ENCODE results near the gene HTR6. TPM values are rescaled to one million over a fixed set of nuclear protein-coding genes. Genes with fewer than 3 reads are reported as not detected.
A peak's percentile ranks its signal among the peaks of the same experiment; 100 is the strongest.

The HTR6 gene
- polyA plus RNA-seq, 3 donors = 1.3 to 2.4 (median 2.0) TPM

DNA sequence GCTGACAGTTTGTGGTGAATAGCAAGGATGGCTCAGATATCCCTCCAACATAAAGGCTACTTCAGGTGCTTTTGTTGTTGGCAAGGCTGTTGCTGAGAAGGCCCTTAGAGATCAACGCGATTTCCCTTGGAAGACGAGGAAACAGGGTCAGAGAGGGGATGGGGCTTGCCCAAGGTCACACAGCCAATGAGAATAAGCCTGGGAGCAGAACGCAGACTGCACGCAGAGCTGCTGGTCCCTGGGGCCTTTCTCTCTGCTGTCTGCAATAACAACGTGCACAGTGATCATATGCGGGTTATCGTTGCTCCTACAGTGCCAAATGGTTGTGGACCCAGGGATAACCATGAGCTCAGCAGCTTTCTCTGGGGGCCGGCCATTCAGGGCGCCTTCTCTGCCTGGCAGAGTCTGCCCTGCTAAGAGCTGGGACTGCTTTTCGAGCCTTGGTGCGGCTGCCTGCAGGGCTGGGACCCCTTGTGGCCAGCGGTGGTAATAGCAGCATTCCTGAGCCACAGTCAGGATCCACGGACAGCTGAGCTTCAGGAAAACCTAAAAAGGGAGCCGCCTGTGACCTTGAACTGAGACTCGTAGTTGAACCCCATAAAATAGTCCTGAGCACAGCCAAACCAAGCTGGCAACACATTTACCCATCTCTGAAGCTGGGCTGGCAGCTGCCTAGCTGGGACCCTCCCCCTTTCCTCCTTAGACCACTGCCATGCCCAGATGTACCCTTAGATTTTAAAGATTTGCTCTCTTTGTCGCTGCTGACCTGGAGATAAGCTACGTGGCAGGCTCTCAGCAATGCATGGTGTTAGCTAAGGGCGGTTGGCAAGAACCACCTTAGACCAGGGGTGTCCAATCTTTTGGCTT, 39.8 kb downstream of the HTR6 start:
- DNase-seq (ENCODE audit: extremely low read depth in 1 of 11, low read depth in 9 of 11, low spot score in 4 of 11) = peak in 7 of 11 donors; percentile 57 to 65 (median 59)

- no peak for DNase-seq (ENCODE audit: extremely low read depth in 1 of 11, low read depth in 9 of 11, low spot score in 4 of 11)
Measured at GRCh38 chr1:19705464-19705863, 40.8 kb downstream of the HTR6 start.

DNA sequence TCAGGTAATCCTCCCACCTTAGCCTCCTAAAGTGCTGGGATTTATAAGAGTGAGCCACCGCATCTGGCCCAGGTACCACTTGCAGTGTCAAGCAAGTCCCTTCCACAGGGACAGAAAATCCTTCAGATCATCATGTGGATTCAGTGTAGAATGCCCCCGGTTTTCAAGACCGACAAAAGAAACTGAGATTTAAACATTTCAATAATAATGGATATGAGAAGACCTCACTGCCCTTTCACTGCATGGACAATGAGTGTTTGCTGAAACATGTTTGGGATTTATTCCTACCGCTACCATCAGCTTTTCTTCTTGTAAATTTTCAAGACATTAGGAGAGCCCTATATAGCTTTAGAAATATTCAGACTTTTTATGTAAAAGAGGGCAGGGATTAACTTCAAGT, 41.5 kb downstream of the HTR6 start:
- DNase-seq (ENCODE audit: extremely low read depth in 1 of 11, low read depth in 9 of 11, low spot score in 4 of 11) = no peak

DNA sequence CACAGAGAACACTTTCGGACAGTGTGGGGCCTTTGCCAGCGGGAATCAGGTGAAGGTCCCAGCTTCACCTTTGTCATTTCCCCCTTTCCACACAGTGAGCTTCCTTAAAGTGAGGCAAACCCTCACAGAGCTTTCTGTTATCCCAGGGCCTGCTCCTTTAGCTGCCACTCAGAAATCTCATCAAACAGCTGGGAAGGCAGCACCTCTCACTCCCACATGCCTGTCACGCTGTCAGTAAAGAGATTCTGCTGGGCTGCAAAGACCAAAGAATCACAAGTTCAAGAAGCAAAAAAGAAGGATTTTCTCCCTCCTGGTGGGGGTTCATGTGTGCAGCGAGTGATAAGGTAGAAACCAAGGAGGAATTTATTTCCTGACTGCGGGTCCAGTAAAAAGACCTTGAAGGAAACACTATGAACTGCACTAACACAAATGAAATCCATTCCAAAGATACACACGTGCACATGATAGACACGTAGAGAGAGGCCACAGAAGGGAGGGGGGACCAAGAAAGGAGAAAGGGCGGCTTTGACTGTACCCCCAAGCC, 44.0 kb downstream of the HTR6 start:
- DNase-seq (ENCODE audit: extremely low read depth in 1 of 11, low read depth in 9 of 11, low spot score in 4 of 11) = peak in 2 of 11 donors; percentile 13 to 27

DNA sequence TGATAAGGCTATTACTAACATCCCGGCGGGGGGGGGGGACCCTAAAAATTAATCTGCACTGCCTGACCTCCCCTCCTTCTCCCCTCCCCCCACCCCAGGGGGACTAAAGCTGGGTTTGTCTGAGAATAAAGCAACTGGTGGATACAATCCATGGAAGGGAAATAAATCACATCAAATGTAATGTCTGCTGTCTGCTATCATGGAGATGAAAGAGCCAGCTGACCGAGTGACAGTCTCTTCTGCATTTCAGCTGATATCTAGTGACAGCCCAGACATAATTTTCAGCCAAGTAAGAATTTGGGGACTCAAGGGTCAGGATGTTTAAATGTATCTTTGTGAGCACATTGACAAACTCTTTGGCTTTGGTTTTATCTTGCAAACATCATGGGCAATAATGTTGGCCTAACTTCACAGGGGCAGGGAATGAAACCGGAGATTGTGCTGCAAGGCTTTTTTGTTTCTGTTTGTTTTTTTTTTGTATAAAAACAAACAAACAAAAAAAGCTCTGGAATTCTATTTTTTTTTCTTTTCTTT, 44.7 kb downstream of the HTR6 start:
- DNase-seq (ENCODE audit: extremely low read depth in 1 of 11, low read depth in 9 of 11, low spot score in 4 of 11) = peak in 1 of 11 donors; percentile 21

- DNase-seq (ENCODE audit: extremely low read depth in 1 of 11, low read depth in 9 of 11, low spot score in 4 of 11) = peak in 7 of 11 donors; percentile 30 to 81 (median 67)
Measured at GRCh38 chr1:19710825-19711611, 46.3 kb downstream of the HTR6 start.

GRCh38 chr1:19712928-19713327, 48.3 kb downstream of the HTR6 start:
- no peak for DNase-seq (ENCODE audit: extremely low read depth in 1 of 11, low read depth in 9 of 11, low spot score in 4 of 11)

GRCh38 chr1:19715334-19716203, 50.9 kb downstream of the HTR6 start:
- peak; percentile 79 to 93 (median 88) for DNase-seq (ENCODE audit: extremely low read depth in 1 of 11, low read depth in 9 of 11, low spot score in 4 of 11)

- no peak for DNase-seq (ENCODE audit: extremely low read depth in 1 of 11, low read depth in 9 of 11, low spot score in 4 of 11)
Measured at GRCh38 chr1:19717467-19717866, 52.8 kb downstream of the HTR6 start.

- DNase-seq (ENCODE audit: extremely low read depth in 1 of 11, low read depth in 9 of 11, low spot score in 4 of 11) = no peak
Measured at GRCh38 chr1:19720174-19720573, 55.5 kb downstream of the HTR6 start.

DNA sequence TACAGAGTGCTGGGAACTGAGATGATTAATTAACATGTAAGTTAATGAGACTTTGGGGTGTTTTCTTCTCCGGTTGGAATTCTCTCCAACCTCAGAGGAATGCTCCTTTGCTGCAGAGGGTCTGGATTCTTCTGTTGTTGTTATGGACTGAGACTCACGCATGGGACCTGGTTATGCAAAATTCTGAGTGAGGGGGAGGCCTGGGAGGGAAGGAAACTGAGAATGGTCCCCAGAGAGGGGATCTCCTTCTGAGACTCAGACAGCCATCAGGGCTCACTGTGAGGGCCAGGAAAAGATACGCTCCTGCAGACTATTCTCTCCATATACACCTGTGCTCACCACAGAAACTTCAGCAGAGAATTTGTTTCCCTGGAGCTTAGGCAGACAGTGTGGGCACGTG, 56.3 kb downstream of the HTR6 start:
- DNase-seq (ENCODE audit: extremely low read depth in 1 of 11, low read depth in 9 of 11, low spot score in 4 of 11) = no peak

- no peak for DNase-seq (ENCODE audit: extremely low read depth in 1 of 11, low read depth in 9 of 11, low spot score in 4 of 11)
Measured at GRCh38 chr1:19723874-19724273, 59.2 kb downstream of the HTR6 start.

GRCh38 chr1:19725606-19726005, 60.9 kb downstream of the HTR6 start:
- DNase-seq (ENCODE audit: extremely low read depth in 1 of 11, low read depth in 9 of 11, low spot score in 4 of 11) = no peak

GRCh38 chr1:19728413-19729145, 63.9 kb downstream of the HTR6 start:
- no peak for DNase-seq (ENCODE audit: extremely low read depth in 1 of 11, low read depth in 9 of 11, low spot score in 4 of 11)

DNA sequence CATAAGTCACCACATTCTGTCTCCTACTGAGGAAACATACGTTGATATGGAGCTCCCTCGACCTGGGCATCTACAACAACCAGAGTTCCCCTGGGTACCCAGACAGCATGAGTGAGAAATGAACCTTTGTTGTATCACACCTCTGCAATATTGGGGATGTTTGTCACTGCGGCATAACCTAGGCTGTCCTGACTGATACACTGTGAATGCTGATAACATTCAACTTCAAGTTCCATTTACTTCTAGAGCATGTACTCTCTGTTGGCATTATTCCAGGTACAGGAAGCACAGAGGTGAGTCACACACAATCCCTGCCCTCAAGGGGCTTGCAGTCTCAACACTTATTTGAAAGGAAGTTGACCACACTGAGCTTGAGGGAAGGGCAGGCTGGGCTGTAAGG, 65.6 kb downstream of the HTR6 start:
- DNase-seq (ENCODE audit: extremely low read depth in 1 of 11, low read depth in 9 of 11, low spot score in 4 of 11) = no peak

Measured in renal cortex interstitium (tissue), 11 donors.